BE2C (cell line): ENCODE results near the gene ZNF423.

Source experiments
- DNase-seq: peaks from one replicate; pipeline ENCODE4 v3.0.0-alpha.2; 2020
- H3K27me3 ChIP-seq: fragments of 250-450 bp; sonication (Bioruptor Pico); 2 replicates; pipeline ENCODE4 v1.5.1; 2020; ENCODE audit warnings: mild to moderate bottlenecking
- H3K36me3 ChIP-seq: fragments of 250-450 bp; sonication (Bioruptor Pico); 2 replicates; pipeline ENCODE4 v1.5.1; 2020; ENCODE audit warnings: mild to moderate bottlenecking
- H3K4me1 ChIP-seq: fragments of 250-450 bp; sonication (Bioruptor Pico); 2 replicates; pipeline ENCODE4 v1.5.1; 2020
- H3K4me3 ChIP-seq: 2 replicates; pipeline ENCODE4 v1.5.1; 2011; ENCODE audit warnings: low read depth, low read length
- H3K9me3 ChIP-seq: fragments of 250-450 bp; sonication (Bioruptor Pico); 2 replicates; pipeline ENCODE4 v1.5.1; 2020
- CTCF ChIP-seq: IDR thresholded peaks from 2 replicates; pipeline ENCODE4 v1.5.1; 2012; ENCODE audit warnings: mild to moderate bottlenecking, low read depth, low read length

Gene ZNF423

GRCh38 chr16:49833796-49834530, 21.9 kb downstream of the ZNF423 start:
- Histone ChIP-seq H3K36me3 (no peaks in the 10 kb centered on the region), H3K4me1 (peaks cover 29% of the 10 kb centered on the region), H3K4me3 (no peak overlapping the region), H3K27me3 (no peaks in the 10 kb centered on the region), H3K9me3 (no peaks in the 10 kb centered on the region)
- DNase-seq = no peak
- TF ChIP-seq CTCF = no peak

- Histone ChIP-seq H3K9me3 (no peaks in the 10 kb centered on the region), H3K27me3 (no peaks in the 10 kb centered on the region), H3K4me3 (no peak overlapping the region), H3K36me3 (no peaks in the 10 kb centered on the region), H3K4me1 (peaks cover 29% of the 10 kb centered on the region)
- DNase-seq = no peak
- no peak for TF ChIP-seq CTCF
These were observed 22.8 kb downstream of the ZNF423 start for GRCh38 chr16:49833085-49833484.

GRCh38 chr16:49832177-49832576, 23.7 kb downstream of the ZNF423 start:
- Histone ChIP-seq H3K27me3 (no peaks in the 10 kb centered on the region), H3K4me1 (peaks cover 29% of the 10 kb centered on the region), H3K4me3 (no peak overlapping the region), H3K9me3 (no peaks in the 10 kb centered on the region), H3K36me3 (no peaks in the 10 kb centered on the region)
- DNase-seq = no peak
- no peak for TF ChIP-seq CTCF

- H3K36me3 ChIP-seq = no peaks in the 10 kb centered on the region
These were observed 25.0 kb downstream of the ZNF423 start for GRCh38 chr16:49830873-49831272.

GRCh38 chr16:49828533-49829267, 27.2 kb downstream of the ZNF423 start:
- DNase-seq = no peak
- H3K4me1 ChIP-seq = no peaks in the 10 kb centered on the region
- no peaks in the 10 kb centered on the region for H3K9me3 ChIP-seq
- TF ChIP-seq CTCF = no peak
- no peaks in the 10 kb centered on the region for H3K27me3 ChIP-seq
- H3K36me3 ChIP-seq = no peaks in the 10 kb centered on the region
- H3K4me3 ChIP-seq = no peak overlapping the region

More at GRCh38 chr16:49830873-49831272, 25.0 kb downstream of the ZNF423 start:
- Histone ChIP-seq H3K9me3 (no peaks in the 10 kb centered on the region), H3K4me1 (peaks cover 18% of the 10 kb centered on the region), H3K4me3 (no peak overlapping the region), H3K27me3 (no peaks in the 10 kb centered on the region)
- no peak for DNase-seq
- TF ChIP-seq CTCF = no peak

- no peaks in the 10 kb centered on the region; the same call in 1 of the 2 replicates for H3K36me3 ChIP-seq
- TF ChIP-seq CTCF = no peak
- H3K9me3 ChIP-seq = no peaks in the 10 kb centered on the region
- no peak for DNase-seq
- H3K4me1 ChIP-seq = peaks cover 6% of the 10 kb centered on the region
- H3K27me3 ChIP-seq = no peaks in the 10 kb centered on the region
- no peak overlapping the region for H3K4me3 ChIP-seq
These were observed 28.0 kb downstream of the ZNF423 start for GRCh38 chr16:49827805-49828438.
